Hematopoietic multipotent progenitor cell (in vitro differentiated cells): ENCODE results near the gene OR13C5. TPM values are rescaled to one million over a fixed set of nuclear protein-coding genes. Genes with fewer than 3 reads are reported as not detected.

Experiments
- DNase-seq, 3 donors: peaks; one replicate each; pipeline ENCODE4 v3.0.0-alpha.2; 2011 to 2015; ENCODE audit warnings: low read depth in 2 of 3, low spot score in 2 of 3
- total RNA-seq: library from RNA; depleted of rRNA; stranded (reverse); fragments of >200 nt; gene quantifications from one replicate; pipeline ENCODE4 v1.2.3, GENCODE V29; 2012

Gene OR13C5
- total RNA-seq, 1 donor: 0.27 TPM

- DNase-seq: no peak
Measured at GRCh38 chr9:104555521-104555920, 43.7 kb downstream of the OR13C5 start.

DNA sequence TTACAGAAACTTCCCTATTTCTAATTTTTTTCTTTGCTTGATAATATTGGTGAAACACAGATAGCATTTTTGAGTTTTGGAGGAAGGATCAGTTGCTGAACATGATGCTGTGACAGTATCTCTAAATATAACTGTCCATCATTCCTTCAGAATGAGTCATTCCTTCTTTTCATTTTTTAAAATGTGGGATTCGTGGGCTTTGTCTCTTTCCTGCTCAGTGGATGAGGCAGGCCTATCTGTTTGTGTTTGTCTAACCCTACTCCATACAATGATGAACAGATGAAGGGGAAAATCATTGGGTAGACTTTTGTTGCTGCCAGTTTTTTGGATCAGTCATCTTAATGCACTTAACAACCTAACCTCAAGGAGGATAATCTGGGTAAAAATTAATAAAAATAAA, 46.0 kb downstream of the OR13C5 start:
- no peak for DNase-seq

Other genes starting within 250 kb of the OR13C5 start
- gene OR13F1, start 95.2 kb downstream of the OR13C5 start, total RNA-seq: not detected
- 0.27 TPM for gene OR13C4, start 72.2 kb downstream of the OR13C5 start, total RNA-seq
- gene OR13C3, start 62.6 kb downstream of the OR13C5 start, total RNA-seq: 0.54 TPM
- not detected for gene OR13C8, start 30.2 kb downstream of the OR13C5 start, total RNA-seq
- 0.81 TPM for gene OR13C2, start 6.2 kb upstream of the OR13C5 start, total RNA-seq
- gene OR13C9, start 18.8 kb upstream of the OR13C5 start, total RNA-seq: 0.54 TPM
- gene OR13D1, start 95.1 kb upstream of the OR13C5 start, total RNA-seq: not detected
- gene NIPSNAP3A, start 148.3 kb upstream of the OR13C5 start, total RNA-seq: 38.8 TPM
- 3.5 TPM for gene NIPSNAP3B, start 164.7 kb upstream of the OR13C5 start, total RNA-seq